ACC112 (cell line): ENCODE measurements around the gene ZNF213.

Experiments
- H2AFZ ChIP-seq: fragments of 200-600 bp; sonication (generic); one replicate; pipeline ENCODE4 v1.6.0; 2017; ENCODE audit warnings: antibody characterized with exemption, low read length; ENCODE audit not compliant: unreplicated experiment
- H3K27ac ChIP-seq: fragments of 200-600 bp; sonication (generic); 2 replicates; pipeline ENCODE4 v1.5.1; 2014; ENCODE audit warnings: low read depth, mild to moderate bottlenecking, antibody characterized with exemption, low read length, moderate library complexity
- H3K27me3 ChIP-seq: fragments of 200-600 bp; sonication (generic); 2 replicates; pipeline ENCODE4 v1.6.1; 2014; ENCODE audit warnings: mild to moderate bottlenecking, antibody characterized with exemption, low read length, moderate library complexity, mixed read lengths; ENCODE audit not compliant: insufficient read depth
- H3K36me3 ChIP-seq: fragments of 200-600 bp; sonication (generic); 2 replicates; pipeline ENCODE4 v1.6.1; 2016; ENCODE audit warnings: mild to moderate bottlenecking, antibody characterized with exemption, low read length, moderate library complexity, mixed read lengths; ENCODE audit not compliant: insufficient read depth
- H3K4me1 ChIP-seq: fragments of 200-600 bp; sonication (generic); one replicate; pipeline ENCODE4 v1.6.1; 2016; ENCODE audit warnings: low read length, mixed read lengths; ENCODE audit not compliant: insufficient read depth, unreplicated experiment, control insufficient read depth
- H3K4me3 ChIP-seq: fragments of 200-600 bp; sonication (generic); 2 replicates; pipeline ENCODE4 v1.5.1; 2014; ENCODE audit warnings: mild to moderate bottlenecking, low read depth, low read length
- H3K79me2 ChIP-seq: fragments of 200-600 bp; sonication (generic); one replicate; pipeline ENCODE4 v1.6.0; 2016; ENCODE audit warnings: low read length; ENCODE audit not compliant: control insufficient read depth, unreplicated experiment, insufficient read depth

The ZNF213 gene

GRCh38 chr16:3188675-3188924, 53.8 kb downstream of the ZNF213 start:
- Histone ChIP-seq H3K79me2 (no peaks in the 10 kb centered on the region), H3K4me3 (peak overlapping the region; percentile 82), H3K27ac (no peak overlapping the region), H2AFZ (peak overlapping the region; percentile 98), H3K27me3 (no peaks in the 10 kb centered on the region), H3K36me3 (no peaks in the 10 kb centered on the region), H3K4me1 (no peaks in the 10 kb centered on the region)

- Histone ChIP-seq H3K4me1 (no peaks in the 10 kb centered on the region), H2AFZ (peak overlapping the region; percentile 98), H3K79me2 (no peaks in the 10 kb centered on the region), H3K27ac (0 out of 2 replicates have a peak overlapping the region, but pooled peaks have one; percentile 8), H3K27me3 (no peaks in the 10 kb centered on the region), H3K36me3 (no peaks in the 10 kb centered on the region), H3K4me3 (peak overlapping the region; percentile 82)
Observed at GRCh38 chr16:3188925-3189825, 54.3 kb downstream of the ZNF213 start.

- Histone ChIP-seq H2AFZ (no peak overlapping the region), H3K4me1 (no peaks in the 10 kb centered on the region), H3K27ac (no peak overlapping the region), H3K4me3 (peak overlapping the region; percentile 82), H3K79me2 (no peaks in the 10 kb centered on the region), H3K36me3 (no peaks in the 10 kb centered on the region), H3K27me3 (no peaks in the 10 kb centered on the region)
Observed at GRCh38 chr16:3189869-3190268, 55.0 kb downstream of the ZNF213 start.

GRCh38 chr16:3190949-3191353, 56.1 kb downstream of the ZNF213 start:
- no peaks in the 10 kb centered on the region for H3K36me3 ChIP-seq
- H3K4me3 ChIP-seq: peak overlapping the region; percentile 76
- H3K4me1 ChIP-seq: no peaks in the 10 kb centered on the region
- H3K27ac ChIP-seq: no peak overlapping the region
- H3K79me2 ChIP-seq: no peaks in the 10 kb centered on the region
- peaks cover 3% of the 10 kb centered on the region; the same call in 1 of the 2 replicates for H3K27me3 ChIP-seq
- H2AFZ ChIP-seq: peak overlapping the region; percentile 43
